Measurements from ENCODE around the gene INAFM2. TPM values are rescaled to one million over a fixed set of nuclear protein-coding genes. Genes with fewer than 3 reads are reported as not detected.

Gene INAFM2
- total and polyA plus RNA-seq, 4 donors = 3.3 to 5.7 (median 4.4) TPM

- DNase-seq (ENCODE audit: low spot score) = no peak
- Histone ChIP-seq H3K4me3 (ENCODE audit: low read depth in 1 of 3, low read length in 3 of 3) (no peak overlapping the region), H3K9me3 (ENCODE audit: control insufficient read depth in 4 of 4, low read length in 3 of 4) (no peaks in the 10 kb centered on the region), H3K9ac (ENCODE audit: low read depth in 1 of 2, low read length in 2 of 2) (no peak overlapping the region), H3K27me3 (ENCODE audit: control insufficient read depth in 4 of 4, insufficient read depth in 4 of 4, low read length in 3 of 4) (no peaks in the 10 kb centered on the region), H3K36me3 (ENCODE audit: control insufficient read depth in 4 of 4, insufficient read depth in 3 of 4, low read depth in 1 of 4, low read length in 3 of 4) (peaks cover 0 to 1% (median 0%) of the 10 kb centered on the region in 4 donors), H3K4me1 (ENCODE audit: control insufficient read depth in 4 of 4, insufficient read depth in 4 of 4, low read length in 3 of 4) (peaks cover 0 to 11% (median 6%) of the 10 kb centered on the region in 4 donors), H3K27ac (ENCODE audit: low read depth in 1 of 2, low read length in 2 of 2) (no peak overlapping the region)
- WGBS = 89% methylated on average over 2 of the region's 2 CpGs
- TF ChIP-seq ZBTB33 (IDR thresholded peaks at IDR 0.05) (no peak), HNF4G (IDR thresholded peaks at IDR 0.05) (no peak), SP1 (IDR thresholded peaks at IDR 0.05) (no peak), NR2F2 (IDR thresholded peaks at IDR 0.05) (no peak), EGR1 (IDR thresholded peaks at IDR 0.05; ENCODE audit: low read depth in 2 of 2) (no peak), HNF4A (conservative IDR thresholded peaks at IDR 0.05) (no peak), ATF3 (IDR thresholded peaks at IDR 0.05) (no peak), GABPA (IDR thresholded peaks at IDR 0.05 in 1 of 2, conservative IDR thresholded peaks at IDR 0.05 in 1 of 2) (no peak), YY1 (IDR thresholded peaks at IDR 0.05) (no peak), FOXA2 (IDR thresholded peaks at IDR 0.05) (no peak), JUND (IDR thresholded peaks at IDR 0.05) (no peak), TAF1 (conservative IDR thresholded peaks at IDR 0.05) (no peak), CTCF (IDR thresholded peaks at IDR 0.05; ENCODE audit: low read depth, low read length, missing input control) (no peak), REST (IDR thresholded peaks at IDR 0.05) (no peak), FOXA1 (IDR thresholded peaks at IDR 0.05) (no peak), MAX (IDR thresholded peaks at IDR 0.05) (no peak), RAD21 (IDR thresholded peaks at IDR 0.05) (no peak), RXRA (IDR thresholded peaks at IDR 0.05) (no peak)
These were observed 2.2 kb downstream of the INAFM2 start for GRCh38 chr15:40325700-40326099.

All from liver (tissue), 9 donors.